ENCODE measurements around the gene ZNF74.

DNA sequence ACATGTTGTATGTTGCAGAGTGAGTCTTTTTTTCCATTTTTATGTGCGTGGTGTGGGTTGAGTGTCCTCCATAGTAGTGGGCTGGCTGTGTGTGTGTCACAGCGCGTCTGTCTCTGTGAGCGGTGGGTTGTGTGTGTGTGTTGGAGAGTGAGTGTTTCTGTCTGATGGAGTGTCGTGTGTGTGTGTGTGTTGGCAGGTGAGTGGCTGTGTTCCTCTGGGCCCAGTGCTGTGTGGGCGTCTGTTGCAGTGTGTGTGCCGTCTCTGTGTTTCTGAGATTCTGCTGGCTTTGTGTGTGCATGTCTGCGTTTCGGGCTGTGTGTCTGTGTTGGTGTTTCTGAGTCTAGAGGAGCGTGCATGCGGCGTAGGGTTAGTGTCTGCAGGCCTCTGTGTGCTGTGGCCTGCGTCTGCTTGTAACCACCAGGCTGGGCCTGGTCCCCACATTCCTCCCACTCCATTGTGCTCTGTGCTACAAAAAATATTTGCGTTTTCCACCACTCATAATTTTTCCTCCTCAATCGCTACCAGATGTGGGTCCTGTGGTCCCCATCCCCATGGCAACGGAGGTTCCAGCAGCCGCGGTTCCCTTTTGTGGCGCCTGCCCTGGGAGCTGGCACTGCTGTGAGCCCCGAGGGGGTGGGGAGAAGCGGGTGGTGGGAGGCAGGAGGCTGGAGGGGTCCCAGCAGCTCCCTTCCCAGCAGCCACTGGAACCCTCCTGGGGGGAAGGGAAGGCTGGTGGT is 28.5 kb downstream of the ZNF74 start:
- TF ChIP-seq, protein P1, sequence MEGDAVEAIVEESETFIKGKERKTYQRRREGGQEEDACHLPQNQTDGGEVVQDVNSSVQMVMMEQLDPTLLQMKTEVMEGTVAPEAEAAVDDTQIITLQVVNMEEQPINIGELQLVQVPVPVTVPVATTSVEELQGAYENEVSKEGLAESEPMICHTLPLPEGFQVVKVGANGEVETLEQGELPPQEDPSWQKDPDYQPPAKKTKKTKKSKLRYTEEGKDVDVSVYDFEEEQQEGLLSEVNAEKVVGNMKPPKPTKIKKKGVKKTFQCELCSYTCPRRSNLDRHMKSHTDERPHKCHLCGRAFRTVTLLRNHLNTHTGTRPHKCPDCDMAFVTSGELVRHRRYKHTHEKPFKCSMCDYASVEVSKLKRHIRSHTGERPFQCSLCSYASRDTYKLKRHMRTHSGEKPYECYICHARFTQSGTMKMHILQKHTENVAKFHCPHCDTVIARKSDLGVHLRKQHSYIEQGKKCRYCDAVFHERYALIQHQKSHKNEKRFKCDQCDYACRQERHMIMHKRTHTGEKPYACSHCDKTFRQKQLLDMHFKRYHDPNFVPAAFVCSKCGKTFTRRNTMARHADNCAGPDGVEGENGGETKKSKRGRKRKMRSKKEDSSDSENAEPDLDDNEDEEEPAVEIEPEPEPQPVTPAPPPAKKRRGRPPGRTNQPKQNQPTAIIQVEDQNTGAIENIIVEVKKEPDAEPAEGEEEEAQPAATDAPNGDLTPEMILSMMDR (conservative IDR thresholded peaks at IDR 0.05 in 1 of 2, IDR thresholded peaks at IDR 0.05 in 1 of 2; ENCODE audit: low read depth in 1 of 2, low read length in 2 of 2), result no peak
- TF ChIP-seq EZH2 (IDR thresholded peaks at IDR 0.05; ENCODE audit: low read length, missing control alignments), result no peak

Measured in fibroblast of lung (primary cell).